Mesothelial cell of epicardium (in vitro differentiated cells): ENCODE results near the gene RERE. TPM values are rescaled to one million over a fixed set of nuclear protein-coding genes. Genes with fewer than 3 reads are reported as not detected.

Experiments
- DNase-seq, 2 experiments: peaks; one replicate each; pipeline ENCODE4 v3.0.0; 2021; ENCODE audit warnings: low spot score in 2 of 2; ENCODE audit not compliant: unreplicated experiment in 2 of 2
- H3K27ac Mint-ChIP-seq: 2 replicates; pipeline ENCODE4 v1.8.0; 2021; ENCODE audit warnings: mixed read lengths
- H3K27me3 Mint-ChIP-seq: 2 replicates; pipeline ENCODE4 v1.8.0; 2021; ENCODE audit warnings: low read depth, mixed read lengths
- H3K36me3 Mint-ChIP-seq: 2 replicates; pipeline ENCODE4 v1.8.0; 2021; ENCODE audit warnings: mixed read lengths
- H3K4me1 Mint-ChIP-seq: 2 replicates; pipeline ENCODE4 v1.8.0; 2021; ENCODE audit warnings: mixed read lengths
- H3K4me3 Mint-ChIP-seq: 2 replicates; pipeline ENCODE4 v1.8.0; 2021; ENCODE audit warnings: mild to moderate bottlenecking, moderate library complexity, mixed read lengths
- H3K9me3 Mint-ChIP-seq: 2 replicates; pipeline ENCODE4 v1.8.0; 2021; ENCODE audit warnings: mixed read lengths
- total RNA-seq: library from RNA; stranded (reverse); gene quantifications from 3 replicates; pipeline ENCODE4 v1.2.1, GENCODE V29; 2021
- TF ChIP-seq, protein P1 (sequence below): fragments of 200-600 bp; sonication (generic); IDR thresholded peaks from one replicate; pipeline ENCODE4 v1.5.0; 2021; ENCODE audit warnings: antibody characterized with exemption; ENCODE audit not compliant: unreplicated experiment

The RERE gene
- total RNA-seq, 1 donor from 2014 or later = 187 TPM

DNA sequence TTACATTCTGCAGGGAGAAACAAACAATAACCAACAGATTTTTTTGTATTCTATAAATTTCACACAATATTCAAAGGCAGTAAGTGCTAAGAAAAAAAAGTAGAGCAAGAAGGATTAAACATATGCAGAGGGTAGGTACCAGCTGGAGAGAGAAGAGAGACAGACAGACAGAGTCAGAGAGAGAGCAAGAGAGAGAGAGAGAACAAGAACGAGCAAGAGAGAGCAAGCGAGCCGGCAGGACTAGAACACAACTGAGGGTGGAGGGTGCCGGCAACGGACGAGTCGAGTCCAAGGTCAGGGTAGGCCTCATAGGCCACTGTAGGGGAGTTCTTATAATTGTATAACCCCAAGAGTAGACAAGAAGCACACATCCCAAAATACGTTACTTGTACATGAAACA lies 97.1 kb downstream of the RERE start:
- peaks cover 20% of the 10 kb centered on the region for H3K4me1 Mint-ChIP-seq

DNA sequence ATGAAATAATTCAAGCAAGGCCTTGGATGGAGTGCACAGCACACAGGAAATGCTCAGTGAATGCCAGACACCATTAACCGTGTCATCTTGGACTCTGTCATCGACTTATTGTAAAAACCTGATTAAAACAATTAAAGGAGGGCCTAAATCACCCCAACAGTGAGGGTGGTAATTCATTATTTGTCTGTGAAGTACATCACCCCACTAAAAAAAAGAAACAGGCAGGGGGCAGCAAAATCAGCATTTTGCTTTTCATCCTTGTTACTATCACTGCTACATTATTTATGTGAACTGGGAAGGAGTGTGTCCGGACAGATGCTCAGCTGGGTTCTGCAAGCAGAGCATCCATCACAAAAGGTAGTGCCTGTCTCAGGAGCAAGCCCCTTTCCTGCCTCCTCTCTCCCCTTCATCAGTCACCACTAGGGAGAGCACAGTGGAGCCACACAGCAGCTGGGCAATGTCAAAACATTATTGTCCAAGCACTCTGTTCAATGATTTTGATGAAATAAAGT lies 98.5 kb downstream of the RERE start:
- Mint-ChIP-seq H3K4me3 (no peak overlapping the region), H3K27ac (no peak overlapping the region), H3K36me3 (peaks cover 4% of the 10 kb centered on the region)

More for the DNA sequence above, 97.1 kb downstream of the RERE start:
- DNase-seq = no peak
- no peak overlapping the region for H3K4me3 Mint-ChIP-seq
- peaks cover 4% of the 10 kb centered on the region for H3K36me3 Mint-ChIP-seq
- H3K27ac Mint-ChIP-seq = peak overlapping the region; percentile 1
- H3K27me3 Mint-ChIP-seq = no peaks in the 10 kb centered on the region
- no peaks in the 10 kb centered on the region for H3K9me3 Mint-ChIP-seq
- TF ChIP-seq, protein P1, sequence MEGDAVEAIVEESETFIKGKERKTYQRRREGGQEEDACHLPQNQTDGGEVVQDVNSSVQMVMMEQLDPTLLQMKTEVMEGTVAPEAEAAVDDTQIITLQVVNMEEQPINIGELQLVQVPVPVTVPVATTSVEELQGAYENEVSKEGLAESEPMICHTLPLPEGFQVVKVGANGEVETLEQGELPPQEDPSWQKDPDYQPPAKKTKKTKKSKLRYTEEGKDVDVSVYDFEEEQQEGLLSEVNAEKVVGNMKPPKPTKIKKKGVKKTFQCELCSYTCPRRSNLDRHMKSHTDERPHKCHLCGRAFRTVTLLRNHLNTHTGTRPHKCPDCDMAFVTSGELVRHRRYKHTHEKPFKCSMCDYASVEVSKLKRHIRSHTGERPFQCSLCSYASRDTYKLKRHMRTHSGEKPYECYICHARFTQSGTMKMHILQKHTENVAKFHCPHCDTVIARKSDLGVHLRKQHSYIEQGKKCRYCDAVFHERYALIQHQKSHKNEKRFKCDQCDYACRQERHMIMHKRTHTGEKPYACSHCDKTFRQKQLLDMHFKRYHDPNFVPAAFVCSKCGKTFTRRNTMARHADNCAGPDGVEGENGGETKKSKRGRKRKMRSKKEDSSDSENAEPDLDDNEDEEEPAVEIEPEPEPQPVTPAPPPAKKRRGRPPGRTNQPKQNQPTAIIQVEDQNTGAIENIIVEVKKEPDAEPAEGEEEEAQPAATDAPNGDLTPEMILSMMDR = no peak

DNA sequence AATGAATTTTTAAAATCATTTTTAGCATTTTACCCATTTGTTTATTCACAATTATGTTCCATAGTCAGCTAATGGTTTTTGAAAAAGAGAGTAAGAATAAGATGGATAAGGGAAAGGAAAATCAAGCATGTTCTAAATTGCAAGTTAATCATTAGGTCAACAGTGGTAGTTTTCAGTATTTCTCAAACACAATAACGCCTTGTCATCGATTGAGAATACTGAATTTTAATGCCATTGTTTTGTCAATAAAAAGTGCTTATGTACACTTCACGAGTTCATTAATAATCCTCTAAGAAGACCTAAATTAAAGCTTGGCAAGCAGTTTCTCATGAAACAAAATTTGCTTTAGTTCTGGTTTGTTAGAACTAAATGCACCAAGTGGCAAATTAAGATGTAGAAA lies 100.3 kb downstream of the RERE start:
- H3K4me3 Mint-ChIP-seq = no peak overlapping the region
- TF ChIP-seq, protein P1 = no peak
- H3K4me1 Mint-ChIP-seq = peaks cover 19% of the 10 kb centered on the region
- no peaks in the 10 kb centered on the region for H3K9me3 Mint-ChIP-seq
- no peaks in the 10 kb centered on the region for H3K27me3 Mint-ChIP-seq
- H3K36me3 Mint-ChIP-seq = peaks cover 4% of the 10 kb centered on the region
- DNase-seq = no peak
- H3K27ac Mint-ChIP-seq = no peak overlapping the region

More for the DNA sequence above, 98.5 kb downstream of the RERE start:
- TF ChIP-seq, protein P1 = peak; percentile 30
- no peak for DNase-seq
- Mint-ChIP-seq H3K4me1 (peaks cover 23% of the 10 kb centered on the region), H3K27me3 (no peaks in the 10 kb centered on the region), H3K9me3 (no peaks in the 10 kb centered on the region)

DNA sequence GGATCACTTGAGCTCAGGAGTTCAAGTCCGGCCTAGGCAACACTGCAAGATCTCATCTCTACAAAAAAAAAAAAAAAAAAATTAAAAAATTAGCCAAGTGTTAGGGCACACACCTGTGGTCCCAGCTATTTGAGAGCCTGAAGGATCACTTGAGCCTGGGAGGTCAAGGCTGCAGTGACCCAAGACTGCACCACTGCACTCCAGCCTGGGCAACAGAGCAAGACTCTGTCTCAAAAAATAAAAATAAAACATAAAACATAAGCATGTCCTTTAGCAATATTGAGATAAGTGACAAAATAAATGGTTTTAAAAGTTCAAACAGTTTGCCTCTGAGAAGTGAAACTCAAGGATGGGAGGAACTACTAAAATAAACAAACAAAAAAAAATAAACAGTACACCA lies 101.2 kb downstream of the RERE start:
- peaks cover 21% of the 10 kb centered on the region for H3K4me1 Mint-ChIP-seq
- H3K4me3 Mint-ChIP-seq = no peak overlapping the region
- TF ChIP-seq, protein P1 = no peak
- no peaks in the 10 kb centered on the region for H3K9me3 Mint-ChIP-seq
- no peaks in the 10 kb centered on the region for H3K27me3 Mint-ChIP-seq
- no peak overlapping the region for H3K27ac Mint-ChIP-seq
- peaks cover 2% of the 10 kb centered on the region for H3K36me3 Mint-ChIP-seq
- DNase-seq = no peak

DNA sequence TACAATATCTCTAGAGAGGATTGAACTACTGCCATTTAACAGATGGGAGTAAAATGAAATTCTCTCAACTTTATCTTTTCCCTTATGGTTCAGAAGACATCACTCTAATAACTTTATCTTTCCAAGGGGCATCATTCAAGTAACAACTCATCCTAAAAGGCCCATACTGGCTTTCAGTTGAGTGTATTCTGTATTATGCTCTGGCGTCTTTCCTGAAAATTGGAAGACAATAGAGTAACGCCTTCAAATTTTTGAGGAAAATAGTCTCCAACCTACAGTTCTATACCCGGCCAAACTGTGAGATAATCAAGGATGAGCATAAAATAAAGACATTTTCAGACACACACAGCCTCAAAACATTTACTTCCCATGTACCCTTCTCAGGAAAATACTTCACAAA lies 103.3 kb downstream of the RERE start:
- no peak for DNase-seq
- Mint-ChIP-seq H3K27me3 (no peaks in the 10 kb centered on the region), H3K36me3 (no peaks in the 10 kb centered on the region), H3K4me3 (no peak overlapping the region), H3K4me1 (peaks cover 26% of the 10 kb centered on the region), H3K27ac (peak overlapping the region; percentile 68), H3K9me3 (no peaks in the 10 kb centered on the region)
- TF ChIP-seq, protein P1 = no peak
